K562 (cell line): ENCODE measurements around the gene GPR183. TPM values are rescaled to one million over a fixed set of nuclear protein-coding genes. Genes with fewer than 3 reads are reported as not detected.

Experiments used
- BRCA1 ChIP-seq, 2 experiments: fragments of 450-650 bp in 1 of 2; sonication (generic) in 1 of 2; formaldehyde crosslinking in 1 of 2; IDR thresholded peaks; 2 replicates each; pipeline versions ENCODE4 v1.5.0 to v1.6.1; 2017 to 2020; ENCODE audit warnings: mild to moderate bottlenecking in 1 of 2, missing genetic modification reagents in 1 of 2
- DDX20 ChIP-seq: fragments of 450-650 bp; IDR thresholded peaks from 2 replicates; pipeline ENCODE4 v1.6.1; 2016; ENCODE audit warnings: missing genetic modification characterization, low read depth, mild to moderate bottlenecking, missing compliant biosample characterization, moderate library complexity
- RBM39 ChIP-seq: fragments of 200-400 bp; formaldehyde crosslinking; optimal IDR thresholded peaks from 2 replicates; pipeline ENCODE3; 2018; ENCODE audit warnings: low read depth, low read length
- ZBTB40 ChIP-seq, 2 experiments: fragments of 450-650 bp in 1 of 2; sonication (generic) in 1 of 2; formaldehyde crosslinking in 1 of 2; IDR thresholded peaks; 2 replicates each; pipeline versions ENCODE4 v1.7.1 to v1.9.0; 2016 to 2022; ENCODE audit warnings: inconsistent platforms in 1 of 2, mild to moderate bottlenecking in 1 of 2, missing genetic modification reagents in 1 of 2
- polyA plus RNA-seq, 8 experiments: library from polyadenylated mRNA; depleted of rRNA in 4 of 8; stranded (reverse) in 5 of 8; unstranded in 3 of 8; fragments of >200 nt; fragmentation: Nextera tagmentation in 2 of 8; fragmentation: Illumina TruSeq in 1 of 8; extraction: Ambion mirVana in 2 of 8; extraction: Trizol in 1 of 8; gene quantifications; 2 replicates each; pipeline versions ENCODE4 v1.2.1 to v1.2.3, GENCODE V29; 2011 to 2014; ENCODE audit warnings: inconsistent platforms in 1 of 8, missing spikeins in 1 of 8
- total RNA-seq, 7 experiments: library from RNA; depleted of rRNA in 6 of 7; stranded (reverse); fragments of >200 nt in 6 of 7; fragmentation: Illumina TruSeq in 2 of 7; extraction: Trizol in 2 of 7; gene quantifications; 2 replicates each; pipeline versions ENCODE4 v1.2.1 to v1.2.3, GENCODE V29; 2011 to 2021; ENCODE audit warnings: low replicate concordance in 1 of 7

GPR183 gene
- total and polyA plus RNA-seq, 9 of the 15 experiments (the other 6 are each of a cell fraction or from before 2014, with no cell fraction given) = 1.3 to 10.2 (median 3.7) TPM

GRCh38 chr13:99346335-99347042 lies 39.3 kb upstream of the GPR183 start (continued):
- TF ChIP-seq ZBTB40 (IDR thresholded peaks at IDR 0.05) (no peak), ZBTB40 (CRISPR knock-in tag; IDR thresholded peaks at IDR 0.05) (no peak), DDX20 (tag) (no peak), RBM39 (no peak), BRCA1 (IDR thresholded peaks at IDR 0.05) (no peak), BRCA1 (CRISPR knock-in tag; IDR thresholded peaks at IDR 0.05) (no peak)
